Endothelial cell of umbilical vein (primary cell): ENCODE results near the gene RBM8A. TPM values are rescaled to one million over a fixed set of nuclear protein-coding genes. Genes with fewer than 3 reads are reported as not detected.

Source experiments
- BruUV-seq: library from RNA; stranded (reverse); fragments of 400-500 nt; replicated peaks from 2 replicates; lab custom pipeline; 2021; lab: Mats Ljungman, UMichigan
- CTCF ChIA-PET: fragments of 300-600, 350-600 bp; sonication (Branson Sonifier 250); formaldehyde crosslinking; loops from one replicate; lab custom pipeline; 2021; ENCODE audit warnings: antibody characterized with exemption, inconsistent platforms; lab: Charles Lee
- POLR2A ChIA-PET: fragments of 300-600, 350-600 bp; sonication (Branson Sonifier 250); formaldehyde crosslinking; loops from one replicate; lab custom pipeline; 2021; ENCODE audit warnings: antibody characterized with exemption, inconsistent platforms; lab: Charles Lee
- DNase-seq: peaks from one replicate; pipeline ENCODE4 v3.0.0-alpha.2; 2011; ENCODE audit warnings: low read depth, low spot score
- FAIRE-seq: peaks from 2 replicates; lab custom pipeline; 2011; peaks lifted over from hg19 to GRCh38; lab: Jason Lieb, UNC
- H2AFZ ChIP-seq: 2 replicates; pipeline ENCODE4 v1.6.0; 2012; ENCODE audit warnings: low read depth, low read length, control low read depth, inconsistent platforms
- H3K27ac ChIP-seq: 2 replicates; pipeline ENCODE4 v1.5.1; 2011; ENCODE audit warnings: low read depth, mild to moderate bottlenecking, control low read depth, low read length, moderate library complexity; ENCODE audit not compliant: insufficient read depth
- H3K27me3 ChIP-seq, 2 experiments: 2 replicates each; pipeline versions ENCODE4 v1.6.0 to v1.6.1; 2011; ENCODE audit warnings: low read length in 2 of 2, mixed read lengths in 1 of 2; ENCODE audit not compliant: control insufficient read depth in 2 of 2, insufficient read depth in 2 of 2
- H3K36me3 ChIP-seq, 2 experiments: 2 replicates in 1 of 2; 3 replicates in 1 of 2; pipeline ENCODE4 v1.5.1; 2011; ENCODE audit warnings: low read length in 2 of 2, mild to moderate bottlenecking in 1 of 2, moderate library complexity in 1 of 2; ENCODE audit not compliant: control insufficient read depth in 2 of 2, insufficient read depth in 2 of 2; ENCODE audit errors: extremely low read depth in 1 of 2
- H3K4me1 ChIP-seq: 3 replicates; pipeline ENCODE4 v1.5.1; 2011; ENCODE audit warnings: mild to moderate bottlenecking, low read length; ENCODE audit not compliant: control insufficient read depth, insufficient read depth; ENCODE audit errors: extremely low read depth
- H3K4me2 ChIP-seq: 2 replicates; pipeline ENCODE4 v1.6.1; 2011; ENCODE audit warnings: low read length, control low read depth, mixed read lengths; ENCODE audit not compliant: insufficient read depth
- H3K4me3 ChIP-seq, 3 experiments: fragments of 200-600 bp in 1 of 3; sonication (generic), shearing (Covaris generic) in 1 of 3; replicated peaks in 1 of 3; 2 replicates each; pipeline ENCODE4 v1.5.1; 2011 to 2016; ENCODE audit warnings: control low read depth in 3 of 3, low read length in 3 of 3, mild to moderate bottlenecking in 2 of 3, inconsistent platforms in 1 of 3, low read depth in 1 of 3, moderate library complexity in 1 of 3; ENCODE audit not compliant: insufficient read depth in 1 of 3
- H3K79me2 ChIP-seq: 2 replicates; pipeline ENCODE4 v1.6.0; 2012; ENCODE audit warnings: low read length, inconsistent platforms; ENCODE audit not compliant: control insufficient read depth, insufficient read depth
- H3K9ac ChIP-seq: replicated peaks from 2 replicates; pipeline ENCODE3; 2011; ENCODE audit warnings: low read length, control low read depth; ENCODE audit not compliant: insufficient read depth; ENCODE audit errors: extremely low read depth
- H3K9me1 ChIP-seq: replicated peaks from 3 replicates; pipeline ENCODE4 v1.6.0; 2011; ENCODE audit warnings: mild to moderate bottlenecking, low read length; ENCODE audit not compliant: control insufficient read depth, insufficient read depth; ENCODE audit errors: extremely low read depth
- H3K9me3 ChIP-seq: replicated peaks from 2 replicates; pipeline ENCODE4 v1.5.1; 2012; ENCODE audit warnings: low read length, inconsistent platforms; ENCODE audit not compliant: control insufficient read depth, insufficient read depth
- H4K20me1 ChIP-seq: replicated peaks from 2 replicates; pipeline ENCODE3; 2011; ENCODE audit warnings: mild to moderate bottlenecking, low read length; ENCODE audit not compliant: control insufficient read depth, insufficient read depth; ENCODE audit errors: extremely low read depth
- EZH2 ChIP-seq: IDR thresholded peaks from 2 replicates; pipeline ENCODE4 v1.6.1; 2012; ENCODE audit warnings: borderline replicate concordance, low read depth, mild to moderate bottlenecking, moderate library complexity, low read length, inconsistent platforms; ENCODE audit not compliant: severe bottlenecking
- FOS ChIP-seq: IDR thresholded peaks from 2 replicates; pipeline ENCODE4 v1.6.1; 2011; ENCODE audit warnings: mild to moderate bottlenecking, low read length, moderate library complexity, borderline replicate concordance; ENCODE audit not compliant: insufficient read depth
- GATA2 ChIP-seq: IDR thresholded peaks from 2 replicates; pipeline ENCODE4 v1.7.0; 2011; ENCODE audit warnings: low read depth, mild to moderate bottlenecking, moderate library complexity, mixed read lengths, low read length; ENCODE audit not compliant: insufficient read length, insufficient read depth
- JUN ChIP-seq: IDR thresholded peaks from 2 replicates; pipeline ENCODE4 v1.6.1; 2011; ENCODE audit warnings: borderline replicate concordance, low read depth; ENCODE audit not compliant: insufficient read length, insufficient read depth
- MYC ChIP-seq: IDR thresholded peaks from one replicate; pipeline ENCODE4 v1.6.1; 2011; ENCODE audit warnings: mild to moderate bottlenecking, low read depth, low read length
- POLR2A ChIP-seq: IDR thresholded peaks from 2 replicates; pipeline ENCODE4 v1.6.1; 2012; ENCODE audit warnings: low read depth, mild to moderate bottlenecking, control low read depth, low read length
- POLR2AphosphoS5 ChIP-seq: IDR thresholded peaks from 2 replicates; pipeline ENCODE4 v1.6.1; 2012; ENCODE audit warnings: low read depth, mild to moderate bottlenecking, control low read depth, low read length, moderate library complexity; ENCODE audit not compliant: insufficient read depth
- dilution Hi-C: fragments of 300-500 bp; cut with MboI; formaldehyde crosslinking; loops from one replicate; pipeline ENCODE4 v1.15.0; 2019; ENCODE audit warnings: low sequenced_read_pairs; ENCODE audit not compliant: extremely low pct_ligation_motif_present
- intact Hi-C: fragments of 100-400 bp; cut with micrococcal nuclease; formaldehyde crosslinking; loops from one replicate; pipeline ENCODE4 v1.10.0; 2022
- polyA plus RNA-seq, 4 experiments: library from polyadenylated mRNA; depleted of rRNA in 3 of 4; stranded (reverse) in 3 of 4; unstranded in 1 of 4; fragments of >200 nt; gene quantifications; 2 replicates each; pipeline versions ENCODE4 v1.2.1 to v1.2.3, GENCODE V29; 2011 to 2012; ENCODE audit warnings: missing spikeins in 1 of 4
- total RNA-seq: library from RNA; stranded (reverse); gene quantifications from 2 replicates; pipeline ENCODE4 v1.2.3, GENCODE V29; 2021
- TF ChIP-seq, protein P1 (sequence below): IDR thresholded peaks from 2 replicates; pipeline ENCODE4 v1.6.1; 2011; ENCODE audit not compliant: insufficient read depth, insufficient read length
- TF ChIP-seq, protein P2 (sequence below), 2 donors: IDR thresholded peaks; 1 replicate in 1 of 2; 2 replicates in 1 of 2; pipeline ENCODE4 v1.5.1; 2011; ENCODE audit warnings: low read length in 2 of 2, mild to moderate bottlenecking in 2 of 2, moderate library complexity in 2 of 2, control low read depth in 1 of 2, inconsistent platforms in 1 of 2, low read depth in 1 of 2; ENCODE audit not compliant: insufficient read depth in 1 of 2; ENCODE audit errors: extremely low read depth in 1 of 2

RBM8A gene
- total and polyA plus RNA-seq, 2 donors (not counting 3 experiments of a cell fraction or from before 2014, with no cell fraction given) = 192 to 194 TPM

DNA sequence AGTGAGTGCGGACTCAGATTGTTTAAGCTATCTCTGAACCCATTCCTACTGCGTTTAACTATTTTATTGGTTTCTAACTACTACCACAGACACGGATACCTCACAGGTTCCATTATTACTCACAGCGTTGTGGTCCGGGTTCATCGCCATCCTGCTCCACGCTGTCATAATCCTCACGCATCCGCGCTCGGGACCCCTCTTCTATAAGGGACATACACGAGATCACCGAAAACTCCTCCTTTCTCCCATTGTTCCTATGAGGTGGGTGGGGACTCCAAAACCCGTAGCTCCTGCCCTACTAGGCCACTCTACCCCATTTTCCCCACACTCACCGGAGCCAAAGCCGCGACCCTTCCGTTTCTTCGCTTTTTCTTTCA is 610 bp downstream of the RBM8A start:
- H3K9me1 ChIP-seq = no peaks in the 10 kb centered on the region
- H3K4me3 ChIP-seq = peak overlapping the region; percentile 80 to 89 (median 80)
- TF ChIP-seq, protein P1, sequence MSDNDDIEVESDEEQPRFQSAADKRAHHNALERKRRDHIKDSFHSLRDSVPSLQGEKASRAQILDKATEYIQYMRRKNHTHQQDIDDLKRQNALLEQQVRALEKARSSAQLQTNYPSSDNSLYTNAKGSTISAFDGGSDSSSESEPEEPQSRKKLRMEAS = no peak
- TF ChIP-seq POLR2AphosphoS5 (no peak), POLR2A (no peak), GATA2 (no peak), JUN (no peak), EZH2 (no peak), MYC (no peak), FOS (no peak)
- TF ChIP-seq, protein P2, sequence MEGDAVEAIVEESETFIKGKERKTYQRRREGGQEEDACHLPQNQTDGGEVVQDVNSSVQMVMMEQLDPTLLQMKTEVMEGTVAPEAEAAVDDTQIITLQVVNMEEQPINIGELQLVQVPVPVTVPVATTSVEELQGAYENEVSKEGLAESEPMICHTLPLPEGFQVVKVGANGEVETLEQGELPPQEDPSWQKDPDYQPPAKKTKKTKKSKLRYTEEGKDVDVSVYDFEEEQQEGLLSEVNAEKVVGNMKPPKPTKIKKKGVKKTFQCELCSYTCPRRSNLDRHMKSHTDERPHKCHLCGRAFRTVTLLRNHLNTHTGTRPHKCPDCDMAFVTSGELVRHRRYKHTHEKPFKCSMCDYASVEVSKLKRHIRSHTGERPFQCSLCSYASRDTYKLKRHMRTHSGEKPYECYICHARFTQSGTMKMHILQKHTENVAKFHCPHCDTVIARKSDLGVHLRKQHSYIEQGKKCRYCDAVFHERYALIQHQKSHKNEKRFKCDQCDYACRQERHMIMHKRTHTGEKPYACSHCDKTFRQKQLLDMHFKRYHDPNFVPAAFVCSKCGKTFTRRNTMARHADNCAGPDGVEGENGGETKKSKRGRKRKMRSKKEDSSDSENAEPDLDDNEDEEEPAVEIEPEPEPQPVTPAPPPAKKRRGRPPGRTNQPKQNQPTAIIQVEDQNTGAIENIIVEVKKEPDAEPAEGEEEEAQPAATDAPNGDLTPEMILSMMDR (IDR thresholded peaks at IDR 0.05; ENCODE audit: extremely low read depth in 1 of 2, insufficient read depth in 1 of 2, low read depth in 1 of 2, low read length in 2 of 2) = no peak
- dilution Hi-C loops (no loop called here), intact Hi-C loops (loop anchor here (1.0 to 5.0 kb wide), 3 partner anchors 31 to 38 kb away; partner anchors contain the start of genes ANKRD34A and POLR3GL)
- DNase-seq (peak; percentile 7), FAIRE-seq (no peak)
- H3K4me1 ChIP-seq = peaks cover 8% of the 10 kb centered on the region
- peaks cover 3 to 6% of the 10 kb centered on the region in 2 experiments for H3K36me3 ChIP-seq
- ChIA-PET CTCF (interaction anchor here (1.1 to 2.2 kb wide), 14 partner anchors 8 to 81 kb away, joined by 3 to 23 read pairs (median 6); partner anchors contain the start of genes ANKRD34A, LIX1L, NUDT17 and PEX11B), POLR2A (interaction anchor here (1.0 to 1.7 kb wide), 9 partner anchors 8 to 102 kb away, joined by 3 to 11 read pairs (median 3); partner anchors contain the start of genes ANKRD34A, LIX1L, PEX11B and PIAS3)
- peak overlapping the region; percentile 94 for H3K27ac ChIP-seq
- peak overlapping the region; percentile 60 for H2AFZ ChIP-seq
- peak overlapping the region; percentile 99 for H3K9ac ChIP-seq
- H3K9me3 ChIP-seq = no peaks in the 10 kb centered on the region
- H3K79me2 ChIP-seq = peaks cover 13% of the 10 kb centered on the region
- BruUV-seq = no TSS peak
- no peaks in the 10 kb centered on the region for H4K20me1 ChIP-seq
- H3K4me2 ChIP-seq = peak overlapping the region; percentile 95
- H3K27me3 ChIP-seq = no peaks in the 10 kb centered on the region
